GM12878 (cell line): ENCODE measurements around the gene SLC39A1. TPM values are rescaled to one million over a fixed set of nuclear protein-coding genes. Genes with fewer than 3 reads are reported as not detected.

ENCODE experiments used
- ATAC-seq: fragments of 200-7000 bp; cut with Tn5 transposase; 3 replicates; pipeline ENCODE4 v1.9.1; 2020; ENCODE audit warnings: mild to moderate bottlenecking, moderate library complexity
- BruUV-seq: library from RNA; stranded (reverse); fragments of 400-500 nt; replicated peaks from 2 replicates; lab custom pipeline; 2021; lab: Mats Ljungman, UMichigan
- CTCF ChIA-PET: fragments of 300-600 bp; sonication (Branson Sonifier 250); formaldehyde crosslinking; extraction: SDS; loops from one replicate; lab custom pipeline; 2021; ENCODE audit warnings: inconsistent platforms; lab: Yijun Ruan, JAX
- POLR2A ChIA-PET: fragments of 350-600 bp; formaldehyde crosslinking; extraction: SDS; loops from one replicate; lab custom pipeline; 2021; ENCODE audit warnings: inconsistent platforms; lab: Charles Lee
- RAD21 ChIA-PET: fragments of 300-600 bp; sonication (Branson Sonifier 250); formaldehyde crosslinking; loops from one replicate; lab custom pipeline; 2023; ENCODE audit warnings: antibody characterized with exemption; ENCODE audit not compliant: unreplicated experiment; lab: Charles Lee
- SMC1A ChIA-PET: fragments of 300-600 bp; sonication (Branson Sonifier 250); formaldehyde crosslinking; loops from one replicate; lab custom pipeline; 2023; ENCODE audit not compliant: unreplicated experiment, uncharacterized antibody; lab: Charles Lee
- DNase-seq: peaks from one replicate; pipeline ENCODE4 v3.0.0-alpha.2; 2011; ENCODE audit warnings: low read depth, low spot score
- FAIRE-seq: peaks from 3 replicates; lab custom pipeline; 2011; peaks lifted over from hg19 to GRCh38; lab: Jason Lieb, UNC
- H2AFZ ChIP-seq: 2 replicates; pipeline ENCODE4 v1.6.0; 2011; ENCODE audit warnings: low read depth, low read length, control low read depth; ENCODE audit not compliant: control insufficient read depth
- H3K27ac ChIP-seq: 2 replicates; pipeline ENCODE4 v1.5.1; 2011; ENCODE audit warnings: control low read depth; ENCODE audit not compliant: control insufficient read depth, insufficient read depth
- H3K27me3 ChIP-seq, 2 experiments: replicated peaks in 1 of 2; 2 replicates each; pipeline versions ENCODE4 v1.6.0 to v1.6.1; 2011; ENCODE audit warnings: low read length in 1 of 2; ENCODE audit not compliant: control insufficient read depth in 2 of 2, insufficient read depth in 2 of 2
- H3K36me3 ChIP-seq, 2 experiments: 2 replicates each; pipeline ENCODE4 v1.5.1; 2011; ENCODE audit warnings: low read length in 1 of 2; ENCODE audit not compliant: control insufficient read depth in 2 of 2, insufficient read depth in 2 of 2
- H3K4me1 ChIP-seq: 2 replicates; pipeline ENCODE4 v1.6.1; 2011; ENCODE audit warnings: mild to moderate bottlenecking, low read length, moderate library complexity, mixed read lengths; ENCODE audit not compliant: control insufficient read depth, insufficient read depth
- H3K4me2 ChIP-seq: 2 replicates; pipeline ENCODE4 v1.6.0; 2011; ENCODE audit warnings: control low read depth; ENCODE audit not compliant: control insufficient read depth, insufficient read depth
- H3K4me3 ChIP-seq: fragments of 200-600 bp; sonication (generic); 2 replicates; pipeline ENCODE4 v1.5.1; 2016
- H3K79me2 ChIP-seq: 2 replicates; pipeline ENCODE4 v1.6.0; 2011; ENCODE audit warnings: low read length; ENCODE audit not compliant: control insufficient read depth, insufficient read depth
- H3K9ac ChIP-seq: 2 replicates; pipeline ENCODE4 v1.8.0; 2011; ENCODE audit warnings: low read length, control low read depth, mixed read lengths; ENCODE audit not compliant: control insufficient read depth, insufficient read depth
- H3K9me3 ChIP-seq: replicated peaks from 3 replicates; pipeline ENCODE4 v1.5.1; 2011; ENCODE audit warnings: mild to moderate bottlenecking, low read length; ENCODE audit not compliant: control insufficient read depth, insufficient read depth
- H4K20me1 ChIP-seq: 2 replicates; pipeline ENCODE4 v1.6.0; 2011; ENCODE audit not compliant: control insufficient read depth, insufficient read depth
- BCL11A ChIP-seq: IDR thresholded peaks from 2 replicates; pipeline ENCODE4 v1.6.1; 2011; ENCODE audit warnings: low read depth, low read length
- EED ChIP-seq: sonication (generic); IDR thresholded peaks from 2 replicates; pipeline ENCODE4 v1.6.1; 2016; ENCODE audit warnings: antibody characterized with exemption, low read depth
- HCFC1 ChIP-seq: fragments of 150-350 bp; IDR thresholded peaks from 2 replicates; pipeline ENCODE4 v1.6.1; 2014; ENCODE audit warnings: low read length
- JUND ChIP-seq: IDR thresholded peaks from 2 replicates; pipeline ENCODE4 v1.6.1; 2012; ENCODE audit warnings: low read depth, mild to moderate bottlenecking, low read length, improper control_type of control experiment, moderate library complexity
- ZZZ3 ChIP-seq: IDR thresholded peaks from 2 replicates; pipeline ENCODE4 v1.6.1; 2011; ENCODE audit warnings: low read depth; ENCODE audit not compliant: control insufficient read depth, insufficient read length
- WGBS: methylation state at CpG from one replicate; pipeline ENCODE4 v1.1.6; 2016; ENCODE audit warnings: low lambda C conversion rate; ENCODE audit not compliant: insufficient replicate concordance, insufficient coverage; ENCODE audit errors: missing lambda C conversion rate; 5-methylcytosine and 5-hydroxymethylcytosine counted together
- in situ Hi-C: fragments of 300-500 bp; cut with MboI; formaldehyde crosslinking; loops from 9 replicates; pipeline ENCODE4 v1.14.3; 2018; ENCODE audit warnings: mixed read lengths
- intact Hi-C: fragments of 100-400 bp; cut with micrococcal nuclease; formaldehyde crosslinking; loops from one replicate; pipeline ENCODE4 v1.14.2; 2022; ENCODE audit not compliant: unreplicated experiment
- polyA plus RNA-seq, 11 experiments: library from polyadenylated mRNA; depleted of rRNA in 4 of 11; unstranded in 6 of 11; stranded (reverse) in 5 of 11; fragments of >200 nt; fragmentation: Nextera tagmentation in 4 of 11; fragmentation: Illumina TruSeq in 1 of 11; extraction: Ambion mirVana in 4 of 11; extraction: Trizol in 1 of 11; gene quantifications; 1 replicate in 1 of 11; 2 replicates in 10 of 11; pipeline versions ENCODE4 v1.2.1 to v1.2.3, GENCODE V29; 2011 to 2016; ENCODE audit warnings: inconsistent platforms in 2 of 11, missing spikeins in 2 of 11, low read depth in 1 of 11
- total RNA-seq, 4 experiments: library from RNA; depleted of rRNA in 3 of 4; stranded (reverse); fragments of >200 nt in 3 of 4; fragmentation: Illumina TruSeq in 1 of 4; extraction: Trizol in 1 of 4; gene quantifications; 2 replicates each; pipeline versions ENCODE4 v1.2.1 to v1.2.3, GENCODE V29; 2013 to 2021
- TF ChIP-seq, protein P1 (sequence below): fragments of 450-650 bp; IDR thresholded peaks from 2 replicates; pipeline ENCODE4 v1.6.1; 2017; ENCODE audit warnings: antibody characterized with exemption, mild to moderate bottlenecking, moderate library complexity

SLC39A1 gene
- total and polyA plus RNA-seq, 10 of the 15 experiments (the other 5 are each of a cell fraction or from before 2014, with no cell fraction given) = 8.8 to 98.6 (median 72.4) TPM

DNA sequence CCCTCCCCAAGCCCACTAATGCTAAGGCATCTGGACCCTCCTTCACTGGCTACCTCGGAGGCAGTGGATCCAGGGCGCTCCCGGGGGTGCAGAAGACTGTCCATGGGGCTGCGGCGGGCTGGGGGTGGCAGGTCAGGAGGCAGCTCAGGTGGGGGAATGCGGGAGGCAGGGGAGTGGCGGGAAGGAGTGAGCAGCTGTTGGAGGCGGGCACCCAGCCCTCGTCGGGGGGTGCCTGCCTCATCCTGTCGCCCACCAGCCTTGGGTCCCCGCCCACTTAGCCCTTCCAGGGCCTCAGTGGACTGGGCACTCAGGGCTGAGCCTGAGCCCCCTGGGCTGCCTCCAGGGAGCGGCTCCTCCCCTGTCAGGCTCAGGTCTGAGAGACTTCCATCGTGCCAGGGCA, 29.9 kb downstream of the SLC39A1 start:
- H3K9me3 ChIP-seq = no peaks in the 10 kb centered on the region
- H3K4me1 ChIP-seq = peaks cover 8% of the 10 kb centered on the region
- no peak overlapping the region for H3K9ac ChIP-seq
- no TSS peak for BruUV-seq
- DNase-seq (no peak), FAIRE-seq (no peak), ATAC-seq (no peak)
- POLR2A ChIA-PET = no interaction called here
- no peaks in the 10 kb centered on the region for H3K79me2 ChIP-seq
- H3K4me2 ChIP-seq = no peak overlapping the region
- CTCF ChIA-PET = no interaction called here
- peaks cover 19 to 26% of the 10 kb centered on the region in 2 experiments; a peak in 3 of 4 replicates for H3K36me3 ChIP-seq
- RAD21 ChIA-PET = no interaction called here
- TF ChIP-seq JUND (no peak), EED (no peak), HCFC1 (no peak), BCL11A (no peak), ZZZ3 (no peak)
- TF ChIP-seq, protein P1, sequence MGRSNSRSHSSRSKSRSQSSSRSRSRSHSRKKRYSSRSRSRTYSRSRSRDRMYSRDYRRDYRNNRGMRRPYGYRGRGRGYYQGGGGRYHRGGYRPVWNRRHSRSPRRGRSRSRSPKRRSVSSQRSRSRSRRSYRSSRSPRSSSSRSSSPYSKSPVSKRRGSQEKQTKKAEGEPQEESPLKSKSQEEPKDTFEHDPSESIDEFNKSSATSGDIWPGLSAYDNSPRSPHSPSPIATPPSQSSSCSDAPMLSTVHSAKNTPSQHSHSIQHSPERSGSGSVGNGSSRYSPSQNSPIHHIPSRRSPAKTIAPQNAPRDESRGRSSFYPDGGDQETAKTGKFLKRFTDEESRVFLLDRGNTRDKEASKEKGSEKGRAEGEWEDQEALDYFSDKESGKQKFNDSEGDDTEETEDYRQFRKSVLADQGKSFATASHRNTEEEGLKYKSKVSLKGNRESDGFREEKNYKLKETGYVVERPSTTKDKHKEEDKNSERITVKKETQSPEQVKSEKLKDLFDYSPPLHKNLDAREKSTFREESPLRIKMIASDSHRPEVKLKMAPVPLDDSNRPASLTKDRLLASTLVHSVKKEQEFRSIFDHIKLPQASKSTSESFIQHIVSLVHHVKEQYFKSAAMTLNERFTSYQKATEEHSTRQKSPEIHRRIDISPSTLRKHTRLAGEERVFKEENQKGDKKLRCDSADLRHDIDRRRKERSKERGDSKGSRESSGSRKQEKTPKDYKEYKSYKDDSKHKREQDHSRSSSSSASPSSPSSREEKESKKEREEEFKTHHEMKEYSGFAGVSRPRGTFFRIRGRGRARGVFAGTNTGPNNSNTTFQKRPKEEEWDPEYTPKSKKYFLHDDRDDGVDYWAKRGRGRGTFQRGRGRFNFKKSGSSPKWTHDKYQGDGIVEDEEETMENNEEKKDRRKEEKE = no peak
- no peaks in the 10 kb centered on the region for H3K27me3 ChIP-seq
- in situ Hi-C loops = no loop called here
- no peaks in the 10 kb centered on the region for H4K20me1 ChIP-seq
- H3K27ac ChIP-seq = no peak overlapping the region
- WGBS = 93% methylated on average over 11 of the region's 14 CpGs
- intact Hi-C loops = no loop called here
- SMC1A ChIA-PET = no interaction called here
- no peak overlapping the region for H2AFZ ChIP-seq
- H3K4me3 ChIP-seq = no peak overlapping the region
